Measurements from ENCODE around the gene PEX14. TPM values are rescaled to one million over a fixed set of nuclear protein-coding genes. Genes with fewer than 3 reads are reported as not detected.
A peak's percentile ranks its signal among the peaks of the same experiment; 100 is the strongest.
"Not testable (repeated sequence)": the region's sequence is repeated elsewhere in the genome, so short reads cannot be mapped to it uniquely, and the experiment has no call there.

The PEX14 gene
- total RNA-seq, 6 experiments from 2014 or later = 10.5 to 26.5 (median 16.5) TPM

DNA sequence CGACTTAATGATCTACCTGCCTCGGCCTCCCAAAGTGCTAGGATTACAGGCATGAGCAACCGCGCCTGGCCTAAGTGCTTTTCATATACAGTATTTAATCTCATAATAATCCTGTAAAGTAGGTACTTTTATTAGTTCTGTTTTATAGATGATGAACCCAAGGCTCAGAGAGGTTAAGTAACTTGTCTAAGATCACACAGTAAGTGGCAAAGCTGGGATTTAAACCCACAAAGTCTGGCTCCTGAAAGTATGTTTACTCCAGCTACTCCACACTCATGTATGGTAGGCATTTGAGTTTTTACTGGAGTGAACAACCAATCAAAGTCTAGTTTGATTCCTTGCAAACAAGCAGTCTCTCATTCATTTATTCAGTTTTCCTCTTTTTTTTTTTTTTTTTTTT, 4.7 kb upstream of the PEX14 start:
- ATAC-seq (no peak), DNase-seq (no peak)
- TF ChIP-seq, protein P1, sequence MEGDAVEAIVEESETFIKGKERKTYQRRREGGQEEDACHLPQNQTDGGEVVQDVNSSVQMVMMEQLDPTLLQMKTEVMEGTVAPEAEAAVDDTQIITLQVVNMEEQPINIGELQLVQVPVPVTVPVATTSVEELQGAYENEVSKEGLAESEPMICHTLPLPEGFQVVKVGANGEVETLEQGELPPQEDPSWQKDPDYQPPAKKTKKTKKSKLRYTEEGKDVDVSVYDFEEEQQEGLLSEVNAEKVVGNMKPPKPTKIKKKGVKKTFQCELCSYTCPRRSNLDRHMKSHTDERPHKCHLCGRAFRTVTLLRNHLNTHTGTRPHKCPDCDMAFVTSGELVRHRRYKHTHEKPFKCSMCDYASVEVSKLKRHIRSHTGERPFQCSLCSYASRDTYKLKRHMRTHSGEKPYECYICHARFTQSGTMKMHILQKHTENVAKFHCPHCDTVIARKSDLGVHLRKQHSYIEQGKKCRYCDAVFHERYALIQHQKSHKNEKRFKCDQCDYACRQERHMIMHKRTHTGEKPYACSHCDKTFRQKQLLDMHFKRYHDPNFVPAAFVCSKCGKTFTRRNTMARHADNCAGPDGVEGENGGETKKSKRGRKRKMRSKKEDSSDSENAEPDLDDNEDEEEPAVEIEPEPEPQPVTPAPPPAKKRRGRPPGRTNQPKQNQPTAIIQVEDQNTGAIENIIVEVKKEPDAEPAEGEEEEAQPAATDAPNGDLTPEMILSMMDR (IDR thresholded peaks at IDR 0.05) = no peak
- TF ChIP-seq POLR2A (IDR thresholded peaks at IDR 0.05) = no peak
- 96% methylated on average over 4 of the region's 4 CpGs for WGBS (ENCODE audit: insufficient coverage, low coverage, low lambda C conversion rate, missing lambda C conversion rate)
- Histone ChIP-seq H3K36me3 (peaks cover 0 to 32% (median 8%) of the 10 kb centered on the region in 4 donors), H3K27ac (no peak overlapping the region), H3K4me1 (peaks cover 0 to 26% (median 0%) of the 10 kb centered on the region in 4 donors), H3K9me3 (no peaks in the 10 kb centered on the region), H3K27me3 (no peaks in the 10 kb centered on the region), H3K4me3 (no peak overlapping the region)
- intact Hi-C loops (cut with DNase I) = no loop called here

- Histone ChIP-seq H3K27ac (peak overlapping the region; percentile 33 to 34 (median 34)), H3K36me3 (peaks cover 0 to 16% (median 2%) of the 10 kb centered on the region in 4 donors), H3K9me3 (no peaks in the 10 kb centered on the region), H3K27me3 (no peaks in the 10 kb centered on the region), H3K4me1 (peaks cover 0 to 30% (median 5%) of the 10 kb centered on the region in 4 donors), H3K4me3 (peak overlapping the region; percentile 77 to 96 (median 94))
- DNase-seq (peak in 1 of 3 donors; percentile 51), ATAC-seq (no peak)
- intact Hi-C loops (cut with DNase I) = no loop called here
- TF ChIP-seq POLR2A (IDR thresholded peaks at IDR 0.05) = no peak
- TF ChIP-seq, protein P1 (IDR thresholded peaks at IDR 0.05) = no peak
- WGBS (ENCODE audit: insufficient coverage, low coverage, low lambda C conversion rate, missing lambda C conversion rate) = 5% methylated on average over 16 of the region's 23 CpGs
Observed at GRCh38 chr1:10471411-10472219, 3.1 kb upstream of the PEX14 start.

DNA sequence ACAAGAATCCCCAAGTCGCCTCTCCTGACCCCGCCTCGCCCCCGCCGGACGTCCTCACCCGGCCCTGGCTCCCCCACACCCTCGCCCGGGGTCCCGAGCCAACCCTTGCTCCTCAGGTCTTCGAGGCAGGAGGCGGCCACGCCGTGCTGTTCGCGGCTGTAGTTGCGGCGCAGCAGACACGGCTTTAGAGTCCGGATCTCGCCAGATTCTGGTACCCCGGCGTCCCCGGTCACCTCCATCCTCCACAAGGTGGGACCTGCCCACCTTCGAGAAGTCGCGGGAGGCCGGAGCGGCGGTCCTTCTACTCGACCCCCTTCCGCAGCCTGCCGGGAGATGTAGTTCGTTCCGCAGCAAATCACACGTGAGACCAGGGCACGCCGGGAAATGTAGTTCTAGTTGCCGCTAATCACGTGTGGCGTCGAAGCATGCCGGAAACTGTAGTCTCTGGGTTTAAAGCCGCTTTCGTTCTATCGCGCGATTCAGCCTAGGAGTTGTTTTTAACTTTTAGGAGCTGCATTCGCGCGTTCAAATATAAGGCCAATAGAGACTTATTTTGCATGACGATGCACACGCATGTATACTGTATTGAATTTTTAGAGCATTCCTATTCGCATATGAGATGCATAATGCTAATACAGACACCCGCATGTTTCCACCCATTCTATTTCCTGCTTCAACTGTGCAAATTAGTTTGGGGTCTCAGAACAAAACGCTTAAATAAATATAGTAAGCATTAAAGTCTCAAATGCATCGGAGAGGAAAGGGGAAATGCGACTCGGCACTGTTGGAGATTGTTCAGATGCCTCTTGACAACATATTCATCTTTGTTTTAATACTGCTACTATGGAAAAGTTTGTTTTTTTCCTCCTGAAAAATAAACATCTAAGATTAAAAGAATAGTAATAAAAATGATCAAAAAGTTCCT, 2.3 kb upstream of the PEX14 start, which contains the start of gene DFFA:
Gene DFFA, minus strand, starts transcription at position 310 of the 925 bp plus-strand sequence. Its CDS starts 71 bp downstream, at position 239.
- H3K27ac ChIP-seq = peak within 1 kb of the TSS; percentile 33 to 34 (median 34)
- H3K27me3 ChIP-seq = no peaks in the 10 kb centered on the region
- H3K36me3 ChIP-seq = peaks cover 0 to 10% (median 1%) of the 10 kb centered on the region in 4 donors
- TF ChIP-seq POLR2A (IDR thresholded peaks at IDR 0.05) = peak; percentile 21
- TF ChIP-seq, protein P1 (IDR thresholded peaks at IDR 0.05) = no peak
- peak; percentile 76 to 87 (median 84) for ATAC-seq
- WGBS (ENCODE audit: insufficient coverage, low coverage, low lambda C conversion rate, missing lambda C conversion rate) = 2% methylated on average over 26 of the region's 59 CpGs
- peak; percentile 92 to 96 (median 95) for DNase-seq
- peak within 1 kb of the TSS; percentile 77 to 96 (median 94) for H3K4me3 ChIP-seq
- peaks cover 0 to 33% (median 6%) of the 10 kb centered on the region in 4 donors for H3K4me1 ChIP-seq
- no peaks in the 10 kb centered on the region for H3K9me3 ChIP-seq
- intact Hi-C loops (cut with DNase I) = no loop called here

DNA sequence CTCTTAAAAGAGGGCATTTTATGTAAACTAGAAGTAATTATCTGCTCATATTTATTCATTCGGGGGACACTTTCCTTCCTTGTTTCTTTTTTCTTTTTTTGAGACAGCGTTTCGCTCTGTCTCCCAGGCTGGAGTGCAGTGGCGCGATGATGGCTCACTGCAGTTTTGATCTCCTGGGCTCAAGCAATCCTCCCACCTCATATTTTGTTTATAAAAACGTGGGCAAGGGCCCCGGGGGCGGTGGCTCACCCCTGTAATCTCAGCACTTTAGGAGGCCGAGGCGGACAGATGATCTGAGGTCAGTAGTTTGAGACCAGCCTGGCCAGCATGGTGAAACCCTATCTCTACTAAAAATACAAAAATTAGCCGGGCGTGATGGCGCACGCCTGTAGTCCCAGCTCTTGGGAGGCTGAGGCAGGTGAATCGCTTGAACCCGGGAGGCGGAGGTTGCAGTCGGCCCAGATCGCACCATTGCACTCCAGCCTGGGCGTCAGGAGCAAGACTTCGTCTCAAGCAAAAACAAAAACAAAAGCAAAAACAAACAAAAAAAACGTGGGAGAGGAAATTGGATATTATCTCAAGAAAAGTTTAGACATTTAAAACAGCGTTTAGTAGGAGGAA, 1.5 kb upstream of the PEX14 start:
- ATAC-seq (no peak), DNase-seq (no peak)
- Histone ChIP-seq H3K27me3 (no peaks in the 10 kb centered on the region), H3K4me3 (no peak overlapping the region), H3K4me1 (peaks cover 0 to 41% (median 6%) of the 10 kb centered on the region in 4 donors), H3K27ac (peak overlapping the region in 1 of 3 donors; percentile 19), H3K36me3 (peaks cover 0 to 4% (median 0%) of the 10 kb centered on the region in 4 donors), H3K9me3 (no peaks in the 10 kb centered on the region)
- intact Hi-C loops (cut with DNase I) = no loop called here
- WGBS (ENCODE audit: insufficient coverage, low coverage, low lambda C conversion rate, missing lambda C conversion rate) = 82% methylated on average over 23 of the region's 23 CpGs
- TF ChIP-seq, protein P1 (IDR thresholded peaks at IDR 0.05) = no peak
- no peak for TF ChIP-seq POLR2A (IDR thresholded peaks at IDR 0.05)

DNA sequence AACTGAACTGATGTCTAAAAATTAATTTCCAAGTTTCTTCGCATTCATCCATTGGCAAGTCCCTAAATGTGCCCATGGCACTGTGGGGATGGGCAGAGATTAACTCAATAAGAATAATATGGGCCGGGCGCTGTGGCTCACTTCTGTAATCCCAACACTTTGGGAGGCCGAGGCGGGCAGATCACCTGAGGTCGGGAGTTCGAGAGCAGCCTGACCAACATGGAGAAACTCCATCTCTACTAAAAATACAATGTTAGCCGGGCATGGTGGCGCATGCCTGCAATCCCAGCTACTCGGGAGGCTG, 489 bp upstream of the PEX14 start:
- H3K27me3 ChIP-seq; ATAC-seq; H3K9me3 ChIP-seq; intact Hi-C loops (cut with DNase I); DNase-seq; H3K36me3 ChIP-seq: not testable (repeated sequence)
- Histone ChIP-seq H3K27ac (peak overlapping the region in 2 of 3 donors; percentile 82 to 83), H3K4me3 (peak overlapping the region; percentile 82 to 97 (median 86)), H3K4me1 (peaks cover 0 to 39% (median 6%) of the 10 kb centered on the region in 4 donors)
- WGBS (ENCODE audit: insufficient coverage, low coverage, low lambda C conversion rate, missing lambda C conversion rate) = 88% methylated on average over 3 of the region's 10 CpGs
